GM18508 (cell line): ENCODE results near the gene OR2L8.

Experiments
- ATAC-seq: cut with Tn5 transposase; IDR thresholded peaks from one replicate; pipeline ENCODE4 v1.9.1; 2021; ENCODE audit warnings: moderate number of reproducible peaks; ENCODE audit not compliant: insufficient read depth, unreplicated experiment

The OR2L8 gene, protein sequence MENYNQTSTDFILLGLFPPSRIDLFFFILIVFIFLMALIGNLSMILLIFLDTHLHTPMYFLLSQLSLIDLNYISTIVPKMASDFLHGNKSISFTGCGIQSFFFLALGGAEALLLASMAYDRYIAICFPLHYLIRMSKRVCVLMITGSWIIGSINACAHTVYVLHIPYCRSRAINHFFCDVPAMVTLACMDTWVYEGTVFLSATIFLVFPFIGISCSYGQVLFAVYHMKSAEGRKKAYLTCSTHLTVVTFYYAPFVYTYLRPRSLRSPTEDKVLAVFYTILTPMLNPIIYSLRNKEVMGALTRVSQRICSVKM

DNA sequence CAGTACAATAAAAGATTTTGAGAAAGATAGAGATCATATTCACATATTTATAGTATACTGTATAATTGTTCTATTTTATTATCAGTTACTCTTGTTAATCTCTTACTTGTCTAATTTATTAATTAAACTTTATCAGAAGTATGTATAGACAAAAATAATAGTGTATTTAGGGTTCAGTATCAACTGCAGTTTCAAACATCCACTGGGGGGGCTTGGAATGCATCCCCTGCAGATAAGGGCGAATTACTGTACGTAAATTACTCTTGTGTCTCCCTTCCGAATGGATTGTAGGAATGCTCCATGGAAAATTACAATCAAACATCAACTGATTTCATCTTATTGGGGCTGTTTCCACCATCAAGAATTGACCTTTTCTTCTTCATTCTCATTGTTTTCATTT lies at the start of gene OR2L8:
Gene OR2L8, plus strand, starts transcription at position 301 of the 400 bp plus-strand sequence. Its CDS starts 0 bp downstream, at position 301.
- no peak for ATAC-seq

DNA sequence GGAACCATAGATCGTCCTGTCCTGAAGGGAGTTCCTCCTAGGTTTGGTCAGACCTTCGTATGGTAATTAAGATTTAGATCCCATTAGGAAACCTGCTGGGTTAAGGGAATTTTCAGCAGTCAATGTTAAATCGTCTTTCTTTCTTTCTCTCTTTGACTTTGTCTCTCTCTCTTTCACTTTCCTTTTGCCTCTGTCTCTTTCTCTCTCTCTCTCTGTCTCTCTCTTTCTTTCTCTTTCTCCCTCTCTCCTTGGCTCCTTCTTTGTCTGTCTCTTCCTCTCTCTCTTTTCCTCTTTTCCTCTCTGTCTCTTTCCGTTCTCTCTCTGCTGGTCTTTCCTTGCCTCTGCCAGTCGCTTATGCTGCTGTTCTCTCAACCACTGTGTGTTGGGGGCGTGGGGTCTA lies 44.5 kb upstream of the OR2L8 start:
- no peak for ATAC-seq

DNA sequence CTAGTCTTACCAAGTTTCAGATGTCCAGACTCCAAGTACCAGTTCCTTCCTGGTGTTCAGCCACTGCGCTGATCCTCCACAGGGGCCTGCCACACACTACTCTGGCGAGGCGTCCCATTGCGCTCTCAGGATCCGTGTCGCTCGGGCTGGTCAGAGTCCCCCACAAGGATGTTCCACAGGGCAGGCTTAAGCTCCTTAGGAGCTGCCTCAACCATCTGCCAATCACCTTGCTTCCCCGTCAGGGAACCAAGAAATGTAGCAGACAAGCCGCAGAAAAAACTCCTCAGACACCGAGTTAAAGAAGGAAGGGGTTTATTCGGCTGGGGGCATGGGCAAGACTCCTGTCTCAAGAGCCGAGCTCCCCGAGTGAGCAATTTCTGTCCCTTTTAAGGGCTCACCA lies 43.5 kb upstream of the OR2L8 start:
- no peak for ATAC-seq

DNA sequence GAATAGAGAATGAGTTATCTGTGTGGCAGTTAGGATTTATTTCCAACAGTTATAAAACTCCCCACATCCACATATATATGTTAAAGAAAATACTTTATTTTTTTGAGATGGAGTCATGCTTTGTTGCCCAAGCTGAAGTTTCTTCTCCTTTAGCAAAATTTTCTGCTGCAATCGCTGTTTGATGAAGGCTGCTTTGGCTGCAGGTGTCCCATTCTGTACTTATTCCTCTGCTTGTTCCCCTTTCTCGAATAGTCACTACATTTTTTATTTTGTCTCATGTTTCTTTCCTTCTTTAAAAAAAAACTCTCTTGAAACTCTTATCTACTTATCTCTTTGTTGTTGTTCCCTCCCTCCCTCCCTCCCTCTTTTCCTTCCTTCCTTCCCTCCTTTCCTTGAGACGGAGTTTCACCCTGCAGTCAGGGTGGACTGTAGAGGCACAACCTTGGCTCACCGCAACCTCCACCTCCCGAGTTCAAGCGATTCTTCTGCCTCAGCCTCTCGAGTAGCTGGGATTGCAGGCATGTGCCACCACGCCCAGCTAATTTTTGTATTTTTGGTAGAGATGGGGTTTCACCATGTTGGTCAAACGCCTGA lies 42.7 kb upstream of the OR2L8 start:
- ATAC-seq: no peak

DNA sequence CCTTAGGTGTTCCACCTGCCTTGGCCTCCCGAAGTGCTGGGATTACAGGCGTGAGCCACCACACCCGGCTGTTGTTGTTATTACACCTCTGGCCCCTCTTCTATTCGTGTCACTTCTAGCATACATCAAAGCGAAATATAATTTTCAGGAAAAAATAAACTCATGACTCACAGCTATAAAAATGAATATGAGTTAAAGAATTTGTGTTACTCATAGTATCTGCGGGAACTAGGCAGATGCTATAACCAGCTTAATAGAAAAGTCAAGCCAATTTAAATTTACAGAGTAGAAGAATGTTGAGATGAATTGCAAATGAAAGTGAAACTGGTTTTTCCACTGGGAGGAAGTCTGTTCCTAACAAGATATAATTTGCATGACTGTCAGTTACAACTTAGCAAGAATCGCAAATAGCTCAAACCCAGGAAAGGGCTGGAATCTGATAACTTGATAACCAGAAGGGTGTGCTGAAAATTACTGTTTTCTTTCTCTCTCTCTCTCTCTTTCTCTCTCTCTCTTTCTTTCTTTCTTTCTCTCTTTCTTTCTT lies 42.1 kb upstream of the OR2L8 start:
- no peak for ATAC-seq

DNA sequence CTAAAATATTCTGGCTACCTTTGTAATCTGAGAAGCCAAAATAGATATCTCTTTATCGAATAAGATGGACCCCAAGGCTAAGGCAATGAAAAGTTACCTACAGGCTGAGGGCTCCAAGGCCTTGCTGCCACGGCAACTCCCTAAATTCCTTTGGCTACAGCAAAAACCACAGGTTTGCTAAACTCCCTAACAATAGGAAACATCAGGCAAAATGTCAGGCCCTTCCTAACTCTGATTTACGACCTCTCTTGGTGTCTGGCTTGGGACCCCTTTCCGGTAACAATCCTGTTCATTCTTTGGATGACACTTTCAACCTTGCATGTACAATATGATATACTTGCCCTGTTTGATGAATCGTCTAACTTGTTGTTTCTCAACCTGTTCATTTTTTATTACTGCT lies 39.9 kb upstream of the OR2L8 start:
- ATAC-seq: no peak

DNA sequence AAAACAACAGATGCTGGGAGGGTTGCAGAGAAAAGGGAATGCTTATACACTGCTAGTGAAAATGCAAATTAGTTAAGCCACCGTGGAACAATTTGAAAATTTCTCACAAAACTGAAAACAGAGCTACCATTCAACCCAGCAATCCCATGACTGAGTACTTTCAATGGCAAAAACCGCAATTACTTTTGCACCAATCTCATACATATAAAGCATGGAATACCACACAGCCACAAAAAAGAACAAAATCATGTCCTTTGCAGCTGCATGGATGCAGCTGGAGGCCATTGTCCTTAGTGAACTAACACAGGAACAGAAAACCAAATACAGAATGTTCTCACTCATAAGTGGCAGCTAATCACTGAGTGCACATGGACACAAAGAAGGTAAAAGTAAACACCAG lies 34.9 kb upstream of the OR2L8 start:
- ATAC-seq: no peak

DNA sequence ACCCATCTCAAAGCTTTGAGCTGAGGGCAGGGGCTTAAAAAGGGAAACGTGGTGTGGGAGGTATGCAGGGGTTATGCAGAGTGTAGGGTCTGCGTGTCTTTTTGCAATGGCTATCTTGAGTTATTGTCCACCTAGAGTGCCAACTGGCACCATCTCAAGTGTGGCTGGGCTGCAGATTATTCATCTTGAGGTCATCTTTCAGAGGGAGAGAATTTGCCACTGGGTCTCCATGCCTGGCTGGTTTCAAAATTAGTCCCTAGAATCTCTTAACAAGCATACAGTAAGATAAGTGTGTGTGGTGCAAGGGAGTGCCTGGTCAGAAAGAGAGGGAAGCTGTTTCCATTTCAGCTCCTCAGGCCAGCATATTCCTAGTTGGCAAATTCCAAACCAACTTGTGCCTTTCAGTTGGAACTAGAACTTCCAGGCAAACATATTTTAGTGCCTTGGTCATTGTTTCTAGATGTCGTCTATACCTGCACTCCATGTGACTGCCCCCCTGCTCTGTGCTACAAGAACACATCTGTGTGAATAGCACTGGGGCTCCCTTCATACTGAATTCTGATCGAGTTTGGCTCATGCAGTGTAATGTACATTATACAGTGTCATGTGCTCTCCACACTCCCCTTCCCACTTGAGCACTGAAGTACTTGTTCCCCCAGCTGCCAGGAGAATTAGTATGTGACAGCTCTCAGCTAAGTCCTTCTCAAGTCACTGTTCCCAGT lies 33.6 kb upstream of the OR2L8 start:
- no peak for ATAC-seq

DNA sequence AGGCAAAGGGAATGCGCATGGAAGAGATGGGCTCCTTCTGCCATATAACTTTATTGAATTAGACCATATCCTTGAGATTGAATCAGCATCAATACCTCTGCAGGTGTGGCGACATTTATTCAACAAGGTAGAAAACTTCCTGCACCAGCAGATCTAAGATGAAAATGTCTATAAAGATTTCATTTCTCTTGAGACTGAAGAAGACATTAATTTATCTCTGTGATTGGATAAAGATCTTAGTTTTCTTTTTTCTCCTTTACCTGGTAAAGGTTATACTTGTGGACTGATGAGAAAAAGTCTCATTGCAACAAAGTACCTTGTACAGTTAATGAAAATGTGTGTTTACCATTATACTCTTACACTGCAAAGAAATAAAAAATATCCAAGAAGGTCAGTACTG lies 28.7 kb upstream of the OR2L8 start, which contains the start of gene OR2T8:
Gene OR2T8, plus strand, starts transcription at position 301 of the 400 bp plus-strand sequence. CDS start 766 bp downstream, outside the sequence.
- ATAC-seq: no peak

DNA sequence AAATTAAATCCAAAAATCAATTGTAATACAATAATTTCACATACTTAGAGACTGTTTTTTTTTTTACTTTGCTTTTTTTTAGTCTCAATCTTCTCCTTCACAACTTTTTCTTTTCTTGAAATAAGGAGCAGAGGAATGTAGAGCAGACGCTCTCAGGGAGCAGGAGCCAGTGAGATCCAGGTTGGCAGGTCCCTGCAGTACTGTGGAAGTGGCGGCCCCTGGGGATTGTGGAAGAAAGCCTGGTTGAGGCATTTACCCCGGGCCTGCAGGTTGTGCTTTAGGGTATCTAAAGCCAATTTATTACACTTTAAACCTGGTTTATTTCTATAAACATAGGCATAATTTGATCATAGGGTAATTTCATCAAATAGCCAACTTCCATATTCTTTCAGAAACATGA lies 24.7 kb upstream of the OR2L8 start:
- no peak for ATAC-seq

DNA sequence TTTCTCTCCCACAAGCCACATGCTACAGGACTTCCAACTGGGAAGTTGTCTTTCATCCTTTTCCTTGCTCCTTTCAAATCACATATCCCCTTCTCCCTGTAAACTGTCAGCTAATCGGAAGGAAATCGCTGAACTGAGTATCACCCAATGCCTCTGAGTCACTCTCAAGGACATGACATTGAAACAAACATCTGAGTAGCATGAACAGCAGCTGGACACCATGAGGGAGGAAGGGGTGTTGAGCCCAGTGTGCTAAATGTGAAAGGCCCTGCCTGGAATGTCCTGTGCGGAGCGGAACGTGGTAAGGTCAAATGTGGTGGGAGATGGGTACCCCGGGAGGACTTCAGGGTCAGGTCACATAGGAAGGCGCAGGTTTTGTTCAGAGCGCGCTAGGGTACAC lies 23.8 kb upstream of the OR2L8 start, which contains the start of gene OR2AJ1:
Gene OR2AJ1, plus strand, starts transcription at position 22 of the 400 bp plus-strand sequence. CDS start 8,880 bp downstream, outside the sequence.
- ATAC-seq: no peak

DNA sequence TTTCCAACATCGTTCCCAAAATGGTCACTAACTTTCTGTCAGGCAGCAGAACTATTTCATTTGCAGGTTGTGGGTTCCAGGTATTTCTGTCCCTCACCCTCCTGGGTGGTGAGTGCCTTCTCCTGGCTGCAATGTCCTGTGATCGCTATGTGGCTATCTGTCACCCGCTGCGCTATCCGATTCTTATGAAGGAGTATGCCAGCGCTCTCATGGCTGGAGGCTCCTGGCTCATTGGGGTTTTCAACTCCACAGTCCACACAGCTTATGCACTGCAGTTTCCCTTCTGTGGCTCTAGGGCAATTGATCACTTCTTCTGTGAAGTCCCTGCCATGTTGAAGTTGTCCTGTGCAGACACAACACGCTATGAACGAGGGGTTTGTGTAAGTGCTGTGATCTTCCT lies 14.7 kb upstream of the OR2L8 start:
- ATAC-seq: no peak

DNA sequence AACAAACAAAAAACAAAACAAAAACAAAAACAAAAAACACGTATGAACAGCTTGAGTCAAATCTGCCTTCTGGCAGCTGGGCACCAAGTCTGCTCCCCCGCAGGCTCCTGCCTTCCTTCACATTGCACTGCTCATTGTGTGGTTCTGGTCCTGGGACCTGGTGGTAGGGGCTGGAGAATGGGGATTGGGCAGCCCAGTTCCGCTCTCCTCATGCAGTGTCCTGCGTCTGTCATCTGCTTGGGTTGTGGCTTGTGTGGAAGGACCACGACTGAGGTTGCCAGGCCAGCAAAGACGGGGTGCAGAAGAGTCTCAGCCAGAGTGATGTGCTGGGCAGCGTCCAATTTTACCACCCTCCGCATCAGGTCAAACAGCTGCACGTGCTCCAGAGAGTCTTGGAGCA lies 12.9 kb upstream of the OR2L8 start:
- ATAC-seq: no peak

DNA sequence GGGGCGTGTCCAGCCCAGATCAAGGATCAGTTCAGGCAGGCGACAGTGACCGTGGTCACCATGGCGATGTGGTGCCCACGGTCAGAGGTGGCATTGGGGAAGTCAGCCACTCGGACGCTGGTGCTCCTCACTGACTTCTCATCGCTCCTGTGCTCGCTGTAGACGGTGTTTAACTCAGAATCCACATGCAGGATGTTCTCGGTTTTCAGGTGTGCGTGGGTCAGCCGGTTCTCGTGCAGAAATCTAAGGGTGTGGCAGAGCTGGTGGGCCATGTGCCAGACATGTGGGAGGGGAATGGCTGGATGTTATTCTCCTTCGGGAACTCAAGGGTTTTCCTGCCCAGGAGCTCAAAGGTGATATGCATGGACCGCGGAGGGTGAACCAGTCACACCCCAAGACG lies 12.2 kb upstream of the OR2L8 start:
- no peak for ATAC-seq

DNA sequence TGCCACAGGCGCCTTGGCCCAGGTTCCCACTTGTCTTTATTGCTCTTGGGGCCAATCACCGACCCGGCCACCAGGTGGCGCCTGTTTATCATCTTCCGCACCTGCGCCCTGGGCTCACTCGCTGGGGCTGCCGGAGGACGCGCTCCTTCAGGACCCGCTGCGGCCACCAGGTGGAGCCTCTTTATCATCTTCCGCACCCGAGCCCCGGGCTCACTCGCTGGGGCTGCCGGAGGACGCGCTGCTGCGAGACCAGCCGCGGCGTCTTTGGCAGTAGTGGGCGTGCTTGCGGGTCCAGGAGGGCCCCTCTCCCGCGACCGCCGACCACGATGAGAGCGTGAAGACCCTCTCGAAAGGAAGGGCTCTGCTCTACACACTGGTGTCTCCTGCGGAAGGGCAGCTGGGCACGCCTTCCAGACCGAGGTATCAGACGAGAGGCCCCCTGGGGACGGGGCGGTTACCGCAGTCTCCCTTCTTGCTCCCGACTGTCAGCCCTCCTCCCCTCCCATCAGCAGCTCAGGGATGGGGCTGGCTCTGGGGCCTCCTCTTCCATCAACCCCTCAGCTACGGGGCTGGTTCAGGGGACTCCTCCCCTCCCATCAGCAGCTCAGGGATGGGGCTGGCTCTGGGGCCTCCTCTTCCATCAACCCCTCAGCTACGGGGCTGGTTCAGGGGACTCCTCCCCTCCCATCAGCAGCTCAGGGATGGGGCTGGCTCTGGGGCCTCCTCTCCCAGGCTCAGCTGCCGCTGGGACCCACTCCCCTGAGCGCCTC lies 11.5 kb upstream of the OR2L8 start:
- ATAC-seq: peak; percentile 96

DNA sequence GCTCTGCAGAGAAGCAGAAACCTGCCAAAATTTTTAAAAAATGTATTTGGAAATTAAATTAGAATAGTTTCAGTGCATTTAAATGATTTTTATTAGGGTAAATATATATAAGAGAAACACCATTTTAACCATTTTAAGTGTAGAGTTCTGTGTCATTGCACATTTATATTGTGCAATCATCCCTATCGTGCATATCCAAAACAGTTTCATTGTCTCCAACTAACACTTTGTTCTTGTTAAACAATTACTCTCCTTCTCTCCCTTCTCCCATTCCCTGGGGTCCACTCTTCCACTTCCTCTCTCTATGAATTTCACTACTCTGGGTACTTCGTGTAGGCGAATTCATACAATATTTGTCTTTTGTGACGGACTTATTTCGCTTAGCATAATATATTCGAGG lies 6.0 kb upstream of the OR2L8 start:
- no peak for ATAC-seq

DNA sequence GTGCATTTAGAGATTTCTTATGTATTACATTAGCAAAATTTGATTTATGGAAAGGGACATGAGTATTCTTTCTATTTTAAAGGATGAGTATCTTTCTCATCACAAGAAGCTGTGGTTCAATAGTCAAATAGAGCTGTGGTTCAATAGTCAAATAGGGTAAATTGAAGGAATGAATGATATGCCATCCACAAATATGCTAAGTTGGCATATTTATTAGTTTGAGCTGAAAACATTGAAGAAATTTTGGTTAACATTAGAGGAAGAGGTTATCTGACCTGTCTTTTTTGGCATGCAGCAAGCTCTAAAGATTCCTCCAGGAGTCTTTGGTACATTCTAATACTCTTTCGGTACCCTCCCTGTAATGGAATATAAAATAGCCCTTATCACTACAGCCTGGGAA lies 4.8 kb downstream of the OR2L8 start:
- no peak for ATAC-seq

DNA sequence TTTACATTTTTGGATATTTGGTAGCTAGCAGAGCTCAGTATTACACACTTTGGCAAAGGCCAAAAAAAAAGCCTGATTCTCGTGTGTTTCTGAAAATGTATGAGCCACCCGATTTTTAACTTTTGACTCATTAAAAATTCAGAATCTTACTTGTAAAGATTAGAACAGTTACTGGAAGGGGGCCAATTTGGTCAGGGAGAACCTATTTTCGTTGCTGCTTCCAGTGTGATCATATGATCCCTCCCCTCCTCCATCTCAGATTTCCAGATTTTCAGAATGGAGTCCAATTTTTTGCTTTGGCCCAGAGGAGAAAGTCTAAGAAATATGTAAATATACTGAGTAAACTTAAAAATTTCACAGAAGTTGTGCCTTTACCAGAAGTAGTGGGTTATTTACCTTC lies 13.1 kb downstream of the OR2L8 start:
- ATAC-seq: no peak

DNA sequence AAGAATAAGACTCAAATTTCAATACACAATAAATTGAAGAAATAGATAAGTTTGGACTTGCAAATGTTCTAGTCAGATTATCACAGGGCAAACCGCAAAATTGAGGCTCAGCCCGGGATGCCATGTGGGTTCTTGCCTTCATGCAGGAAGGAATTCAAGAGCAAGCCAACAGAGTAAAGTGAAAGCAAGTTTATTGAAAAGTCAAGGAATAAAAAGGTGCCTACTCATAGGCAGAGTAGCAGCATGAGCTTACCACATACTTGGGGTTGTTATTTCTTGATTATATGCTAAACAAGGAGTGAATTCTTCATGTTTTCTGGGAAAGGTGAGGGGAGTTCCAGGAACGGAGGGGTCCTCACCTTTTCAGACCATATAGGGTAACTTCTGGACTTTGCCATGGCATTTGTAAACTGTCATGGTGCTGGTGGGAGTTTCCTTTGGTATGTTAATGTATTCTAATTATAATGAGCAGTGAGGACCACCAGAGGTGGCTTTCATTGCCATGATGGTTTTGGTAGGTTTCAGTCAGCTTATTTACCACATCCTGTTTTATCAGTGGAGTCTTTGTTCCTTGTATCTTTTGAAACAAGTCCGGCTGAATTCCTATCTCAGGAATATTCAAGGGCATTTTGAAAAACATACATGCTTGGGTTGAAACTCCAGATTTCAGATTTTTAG lies 14.4 kb downstream of the OR2L8 start:
- ATAC-seq: no peak

DNA sequence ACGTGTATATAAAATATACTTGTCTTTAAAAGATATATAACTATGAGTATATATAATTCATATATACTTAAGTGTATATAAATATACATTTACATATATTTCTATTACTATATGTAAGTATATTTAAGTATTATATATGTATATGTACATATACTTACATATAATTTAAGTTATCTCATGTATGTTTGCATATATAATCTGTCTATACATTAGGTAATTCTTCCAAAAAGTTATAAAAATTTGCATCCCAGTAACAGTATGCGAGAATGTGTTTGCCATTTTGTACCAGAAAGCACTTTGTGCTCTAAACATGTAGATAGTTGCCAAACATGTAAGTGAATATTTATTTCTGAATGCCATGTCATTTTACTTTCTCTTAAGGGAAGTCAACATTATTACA lies 16.3 kb downstream of the OR2L8 start, which contains the start of gene OR2AK2:
Gene OR2AK2, plus strand, starts transcription at position 301 of the 400 bp plus-strand sequence. CDS start 144 bp downstream, outside the sequence.
- ATAC-seq: no peak
